Pancreas (tissue), 10 donors: Measurements from ENCODE around the gene CTSF. TPM values are rescaled to one million over a fixed set of nuclear protein-coding genes. Genes with fewer than 3 reads are reported as not detected.
"Not testable (repeated sequence)": the region's sequence is repeated elsewhere in the genome, so short reads cannot be mapped to it uniquely, and the experiment has no call there.

Experiments used
- ATAC-seq, 4 donors: fragments of 200-7000 bp; cut with Tn5 transposase; one replicate each; pipeline versions ENCODE4 v1.8.0 to v1.9.1; 2020; ENCODE audit warnings: mild to moderate bottlenecking in 4 of 4, moderate library complexity in 4 of 4
- DNase-seq, 6 donors: peaks; one replicate each; pipeline ENCODE4 v3.0.0-alpha.2; 2020
- FAIRE-seq: peaks from 2 replicates; lab custom pipeline; 2012; peaks lifted over from hg19 to GRCh38; lab: Jason Lieb, UNC
- H3K27ac ChIP-seq, 4 donors: fragments of 200-600 bp; sonication (generic); 1 replicate in 3 of 4; 2 replicates in 1 of 4; pipeline versions ENCODE4 v1.5.0 to v1.8.0; 2020
- H3K27me3 ChIP-seq, 4 donors: fragments of 200-600 bp; one replicate each; pipeline ENCODE4 v1.8.0; 2021
- H3K36me3 ChIP-seq, 3 donors: fragments of 200-600 bp; sonication (generic) in 1 of 3; one replicate each; pipeline versions ENCODE4 v1.5.0 to v1.8.0; 2020 to 2021
- H3K4me1 ChIP-seq, 3 donors: fragments of 200-600 bp; one replicate each; pipeline ENCODE4 v1.8.0; 2021
- H3K4me3 ChIP-seq, 4 donors: fragments of 200-600 bp; sonication (generic) in 2 of 4; one replicate each; pipeline versions ENCODE4 v1.5.0 to v1.8.0; 2020 to 2021
- H3K9me3 ChIP-seq, 4 donors: fragments of 200-600 bp; one replicate each; pipeline ENCODE4 v1.8.0; 2021
- CTCF ChIP-seq, 4 donors: fragments of 200-600 bp; sonication (generic) in 3 of 4; IDR thresholded peaks; one replicate each; pipeline versions ENCODE4 v1.5.0 to v1.8.0; 2021; ENCODE audit warnings: antibody characterized with exemption in 4 of 4
- WGBS, 2 donors: extraction: QIAGEN DNeasy Blood & Tissue Kit; methylation state at CpG; one replicate each; pipeline ENCODE4 v1.1.7; 2013; 5-methylcytosine and 5-hydroxymethylcytosine counted together
- intact Hi-C, 3 donors: fragments of 100-400 bp; cut with DNase I; formaldehyde crosslinking; loops; one replicate each; pipeline versions ENCODE4 v1.11.1 to v1.14.2; 2022
- polyA plus RNA-seq, 2 donors: library from polyadenylated mRNA; stranded (reverse); fragments of 200-250 nt; gene quantifications; one replicate each; pipeline ENCODE4 v1.2.3, GENCODE V29; 2013
- total RNA-seq, 6 donors: library from RNA; stranded (reverse); fragmentation: NEBNext Ultra II Directional in 4 of 6; extraction: Animal tissue kit (Norgen Biotek cat#: 25700) in 4 of 6; gene quantifications; one replicate each; pipeline versions ENCODE4 v1.2.1 to v1.2.4, GENCODE V29; 2021 to 2023
- donor health status: healthy with polysubstance abuse.
- donor health status: DM: no; HTN: no; CAD: no; lungs with moderate emphysema.
- donor health status: DM: no; HTN: no; CAD: no.
- donor health status: control.
- donor health status: control.
- donor health status: Bipolar disorder and iron deficiency.
- donor health status: DM: yes; HTN: yes; CAD: no.
- donor health status: DM: no; HTN: no; CAD: no.
- donor health status: DM: no; HTN: no; CAD: no.
- donor health status: DM: yes; HTN: yes; CAD: no.

The CTSF gene
- total and polyA plus RNA-seq, 8 donors: 10.6 to 43.2 (median 19.9) TPM

- intact Hi-C loops: no loop called here
- TF ChIP-seq CTCF (IDR thresholded peaks at IDR 0.05): no peak
- DNase-seq (no peak), FAIRE-seq (no peak), ATAC-seq (no peak)
- Histone ChIP-seq H3K27ac (no peak overlapping the region), H3K27me3 (no peaks in the 10 kb centered on the region), H3K36me3 (no peaks in the 10 kb centered on the region), H3K4me3 (no peak overlapping the region), H3K4me1 (peaks cover 0 to 8% (median 4%) of the 10 kb centered on the region in 3 donors), H3K9me3 (no peaks in the 10 kb centered on the region)
- 93 to 97% methylated on average over 4 to 7 of the region's 7 CpGs for WGBS, 2 donors
These were observed 21.7 kb upstream of the CTSF start for GRCh38 chr11:66589996-66590675.

- WGBS, 2 donors: 63 to 71% methylated on average over 2 of the region's 2 CpGs
These were observed 20.9 kb upstream of the CTSF start for GRCh38 chr11:66589315-66589714.

GRCh38 chr11:66586136-66586535, 17.7 kb upstream of the CTSF start:
- Histone ChIP-seq H3K4me1 (no peaks in the 10 kb centered on the region), H3K27me3 (no peaks in the 10 kb centered on the region), H3K36me3 (no peaks in the 10 kb centered on the region), H3K9me3 (no peaks in the 10 kb centered on the region), H3K27ac (no peak overlapping the region), H3K4me3 (no peak overlapping the region)
- no peak for FAIRE-seq
- intact Hi-C loops: no loop called here
- WGBS, 2 donors: 41 to 48% methylated on average over 2 of the region's 2 CpGs
- DNase-seq: no peak
- TF ChIP-seq CTCF (IDR thresholded peaks at IDR 0.05): no peak
- no peak for ATAC-seq

More at GRCh38 chr11:66589315-66589714, 20.9 kb upstream of the CTSF start:
- H3K9me3 ChIP-seq, H3K27me3 ChIP-seq, DNase-seq, H3K4me1 ChIP-seq, FAIRE-seq, H3K4me3 ChIP-seq, intact Hi-C loops, H3K27ac ChIP-seq, H3K36me3 ChIP-seq, ATAC-seq: not testable (repeated sequence)

- ATAC-seq, H3K4me3 ChIP-seq, H3K4me1 ChIP-seq, H3K27me3 ChIP-seq, DNase-seq, H3K9me3 ChIP-seq, FAIRE-seq, H3K27ac ChIP-seq, H3K36me3 ChIP-seq, intact Hi-C loops: not testable (repeated sequence)
- WGBS, 2 donors: 79 to 86% methylated on average over 1 of the region's 1 CpG
These were observed 17.0 kb upstream of the CTSF start for GRCh38 chr11:66585447-66585846.

GRCh38 chr11:66582565-66583147, 14.2 kb upstream of the CTSF start:
- H3K27me3 ChIP-seq, ATAC-seq, FAIRE-seq, H3K36me3 ChIP-seq, DNase-seq, H3K4me3 ChIP-seq, H3K4me1 ChIP-seq, H3K27ac ChIP-seq, intact Hi-C loops, H3K9me3 ChIP-seq: not testable (repeated sequence)
- 76 to 90% methylated on average over 3 of the region's 3 CpGs for WGBS, 2 donors

GRCh38 chr11:66581261-66581660, 12.9 kb upstream of the CTSF start:
- WGBS, 2 donors: 63 to 73% methylated on average over 3 of the region's 3 CpGs
- TF ChIP-seq CTCF (IDR thresholded peaks at IDR 0.05): no peak
- H3K36me3 ChIP-seq: no peaks in the 10 kb centered on the region

More at GRCh38 chr11:66581261-66581660, 12.9 kb upstream of the CTSF start:
- H3K4me1 ChIP-seq: no peaks in the 10 kb centered on the region
- no peaks in the 10 kb centered on the region for H3K27me3 ChIP-seq
- FAIRE-seq (no peak), DNase-seq (no peak), ATAC-seq (no peak)
- intact Hi-C loops: no loop called here
- H3K4me3 ChIP-seq: no peak overlapping the region
- no peaks in the 10 kb centered on the region for H3K9me3 ChIP-seq
- H3K27ac ChIP-seq: no peak overlapping the region
